ENCODE results near the gene LLPH.

LLPH gene

DNA sequence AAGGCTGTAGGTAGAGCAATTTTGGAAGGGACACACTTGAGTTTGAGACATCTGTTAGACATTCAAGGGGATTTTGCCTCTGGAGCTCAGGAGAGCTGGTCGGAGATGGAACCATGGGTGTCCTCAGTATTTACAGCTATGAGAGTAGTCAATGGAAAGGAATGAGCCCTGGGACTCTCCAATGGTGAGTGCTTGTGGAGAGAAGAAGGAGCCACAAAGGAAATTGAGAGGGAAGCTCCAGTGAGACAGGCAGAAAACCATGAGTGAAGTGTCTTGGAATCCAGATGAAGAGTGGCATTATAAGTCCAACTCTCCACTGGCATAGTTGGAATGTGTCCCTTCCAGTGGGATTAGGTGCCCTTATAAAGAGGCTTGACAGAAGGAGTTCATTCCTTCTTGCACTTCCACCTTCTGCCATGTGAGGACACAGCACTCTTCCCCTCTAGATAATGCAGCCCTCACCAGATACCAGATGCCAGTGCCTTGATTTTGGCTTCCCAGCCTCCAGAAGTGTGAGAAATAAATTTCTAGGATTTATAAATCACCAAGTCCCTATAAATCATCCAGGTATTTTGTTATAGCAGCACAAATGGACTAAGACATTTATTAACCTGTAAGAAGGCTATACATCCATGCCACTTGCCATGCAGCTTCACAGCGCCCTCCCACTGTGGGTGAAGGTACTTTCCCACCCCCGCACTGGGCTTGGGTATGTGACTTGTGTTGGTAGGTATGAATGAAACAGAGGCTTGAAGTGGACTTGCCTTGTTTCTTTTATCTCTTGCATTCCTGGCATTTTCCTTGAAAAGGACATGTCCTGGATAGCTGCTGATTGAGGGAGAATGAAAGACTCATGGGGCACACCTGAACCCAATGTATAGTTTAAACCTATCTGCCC, 27.3 kb downstream of the LLPH start:
- no peak overlapping the region for H3K4me3 ChIP-seq (ENCODE audit: low read depth, low read length)

DNA sequence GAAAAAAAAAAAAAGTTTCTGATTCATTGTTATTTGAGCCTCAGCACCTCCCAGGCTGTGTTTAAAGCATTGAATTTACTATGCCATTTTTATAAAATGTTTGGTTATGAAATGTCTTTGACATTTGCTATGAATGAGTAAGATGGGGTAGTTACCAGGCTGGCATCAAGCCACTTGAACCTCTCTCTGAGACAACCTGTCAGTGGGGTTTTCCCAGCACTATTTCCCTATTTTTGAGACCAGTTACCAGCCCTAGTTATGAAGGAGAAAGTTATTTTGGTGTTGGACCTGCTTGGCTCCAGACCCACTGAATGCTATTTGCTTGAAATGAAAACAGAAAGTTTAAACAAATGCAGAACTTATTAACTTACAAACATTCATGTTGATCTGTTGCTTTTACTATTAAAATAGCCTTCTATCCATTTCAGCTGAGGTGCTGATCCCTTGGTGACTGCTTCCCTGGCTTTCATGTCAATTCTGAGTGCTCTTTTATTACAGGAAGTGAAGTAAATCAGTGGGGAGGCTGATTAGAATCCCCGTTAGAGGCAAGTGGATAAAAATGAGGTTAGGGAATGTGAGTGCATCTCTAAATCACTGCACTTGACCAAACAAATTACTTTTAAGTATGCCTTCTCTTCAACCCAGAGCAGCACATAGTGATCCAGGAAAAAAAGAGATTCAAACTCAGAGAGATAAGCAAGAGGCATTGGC, 37.8 kb downstream of the LLPH start:
- H3K4me3 ChIP-seq (ENCODE audit: low read depth, low read length), result no peak overlapping the region

DNA sequence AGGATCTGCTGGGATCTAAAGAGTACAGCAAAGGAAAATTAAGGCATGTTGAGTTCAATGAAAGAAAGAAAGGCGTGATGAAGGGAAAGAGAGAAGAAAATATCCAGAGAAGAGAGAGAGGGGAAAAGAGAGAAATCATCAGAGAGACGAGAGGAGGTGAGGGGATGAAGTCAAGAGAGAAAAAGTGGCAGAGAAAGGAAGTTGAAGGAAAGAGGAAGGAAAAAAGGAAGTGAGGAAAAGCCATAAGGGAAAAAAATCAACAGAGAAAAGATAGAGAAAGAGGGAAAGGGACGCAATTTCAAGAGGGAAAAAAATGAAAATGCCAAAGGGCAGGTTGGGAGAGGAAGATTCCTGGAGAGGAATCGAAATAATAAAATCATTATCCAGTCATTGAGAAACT, 40.4 kb downstream of the LLPH start:
- no peak overlapping the region for H3K4me3 ChIP-seq (ENCODE audit: low read depth, low read length)

DNA sequence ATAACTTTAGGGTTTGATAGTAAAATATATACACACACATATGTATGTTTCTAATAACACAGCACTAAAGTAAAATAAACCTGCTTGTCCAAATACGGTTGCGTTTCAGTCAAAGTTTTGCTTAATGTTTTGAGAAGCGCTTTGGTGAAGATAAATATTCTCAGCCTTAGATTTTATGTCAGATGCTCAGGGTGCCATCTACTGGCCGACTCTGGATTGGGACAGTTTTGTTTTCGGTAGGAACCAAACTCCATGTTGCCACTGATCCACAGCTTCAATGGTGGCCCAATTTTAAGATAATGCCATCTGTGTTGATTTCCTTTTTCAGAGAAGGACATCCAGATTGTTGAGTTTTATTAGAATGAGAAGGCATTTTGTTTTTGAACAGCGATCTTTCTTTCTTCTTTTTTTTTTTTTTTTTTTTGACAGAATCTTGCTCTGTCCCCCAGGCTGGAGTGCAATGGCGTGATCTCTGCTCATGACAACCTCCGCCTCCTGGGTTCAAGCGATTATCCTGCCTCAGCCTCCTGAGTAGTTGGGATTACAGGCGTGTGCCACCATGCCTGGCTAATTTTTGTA, 43.1 kb downstream of the LLPH start:
- H3K4me3 ChIP-seq (ENCODE audit: low read depth, low read length), result no peak overlapping the region

DNA sequence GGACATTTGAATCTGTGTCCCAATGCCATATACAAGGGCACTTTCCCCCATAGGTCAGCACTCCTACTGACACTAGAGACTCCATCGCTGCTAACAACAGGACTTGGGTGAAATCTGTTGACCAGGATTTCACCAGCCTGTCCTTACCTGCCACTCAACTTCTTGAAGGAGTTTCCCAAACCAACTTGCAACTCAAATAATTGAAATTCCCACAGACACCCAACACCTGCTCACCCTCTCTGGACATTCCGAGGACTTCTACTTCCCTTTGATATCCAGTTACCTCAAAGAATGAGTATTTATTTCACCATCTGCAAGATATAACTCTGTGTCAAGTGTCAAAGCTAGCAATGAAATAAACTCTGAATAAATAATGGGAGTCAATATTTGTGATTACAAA, 44.6 kb downstream of the LLPH start:
- H3K4me3 ChIP-seq (ENCODE audit: low read depth, low read length), result no peak overlapping the region

DNA sequence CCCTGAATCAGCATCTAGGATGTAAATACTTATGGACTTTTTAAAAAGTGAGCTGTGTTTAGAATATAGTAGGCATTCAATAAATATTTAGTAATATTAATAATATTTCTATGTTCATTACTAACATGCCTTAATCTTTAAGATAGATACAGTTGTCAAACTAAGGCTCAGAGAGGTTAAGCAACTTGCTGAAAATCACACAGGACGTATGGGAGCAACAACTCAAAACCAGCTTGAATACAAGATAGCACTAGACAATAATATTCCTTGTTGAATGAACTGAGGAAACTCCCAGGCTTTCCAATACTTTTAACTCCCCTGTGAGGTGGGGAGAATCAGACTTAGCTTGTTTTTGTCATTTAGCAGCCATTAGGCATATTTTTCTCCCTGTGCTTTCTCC, 45.3 kb downstream of the LLPH start:
- no peak overlapping the region for H3K4me3 ChIP-seq (ENCODE audit: low read depth, low read length)

DNA sequence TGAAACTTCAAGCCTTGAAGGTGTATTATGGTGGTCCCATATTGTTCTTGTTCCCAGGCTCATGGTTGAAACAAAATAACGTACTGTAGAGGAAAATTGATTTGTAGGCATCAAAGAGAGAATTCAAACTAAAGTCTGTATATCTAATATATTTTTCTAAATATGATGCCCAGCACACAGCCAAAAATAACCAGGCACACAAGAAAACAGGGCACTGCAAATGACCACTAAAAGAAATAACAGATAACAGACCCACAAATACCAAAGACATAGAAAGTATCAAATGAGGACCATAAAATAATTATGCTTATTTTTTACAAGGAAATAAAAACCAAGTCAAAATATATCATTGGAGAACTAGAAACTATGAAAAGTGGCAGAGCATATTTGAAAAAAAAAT, 46.8 kb downstream of the LLPH start:
- H3K4me3 ChIP-seq (ENCODE audit: low read depth, low read length), result no peak overlapping the region

DNA sequence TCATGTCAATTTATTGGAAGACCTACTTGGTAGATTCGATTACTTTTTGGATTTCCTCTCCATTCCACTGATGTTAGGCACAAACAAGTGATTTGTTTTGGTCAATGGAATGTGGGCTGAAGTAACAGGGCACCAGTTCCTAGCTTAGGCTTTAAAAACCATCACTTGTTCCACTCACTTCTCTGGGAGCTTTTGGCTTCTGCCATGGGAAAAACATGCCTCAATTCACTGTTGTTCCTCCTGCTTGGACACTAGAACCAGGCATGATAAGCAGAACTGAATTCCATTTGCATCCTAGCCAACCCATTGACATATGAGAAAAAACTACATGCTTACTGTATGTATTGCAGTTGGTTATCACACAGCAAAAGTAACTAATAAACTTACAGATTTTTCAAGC, 47.8 kb downstream of the LLPH start:
- no peak overlapping the region for H3K4me3 ChIP-seq (ENCODE audit: low read depth, low read length)

DNA sequence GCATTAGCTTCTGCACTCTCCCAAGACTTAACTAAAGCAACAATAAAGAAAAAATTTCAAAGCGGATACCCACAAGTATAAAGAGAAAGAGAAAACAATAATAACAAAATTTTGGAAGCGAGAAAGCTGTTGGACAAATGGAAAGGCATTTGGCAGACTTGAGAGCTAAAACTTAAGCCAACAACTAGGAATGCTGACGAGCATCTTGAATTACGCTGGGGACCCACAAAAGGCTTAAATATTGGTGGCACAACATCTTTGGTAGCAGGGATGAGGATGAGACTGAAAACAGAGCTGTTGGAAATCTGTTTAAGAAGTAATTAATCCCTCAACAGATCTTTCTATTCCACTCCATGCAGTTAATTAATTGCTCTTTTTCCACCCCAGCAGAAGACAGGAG, 49.8 kb downstream of the LLPH start:
- no peak overlapping the region for H3K4me3 ChIP-seq (ENCODE audit: low read depth, low read length)

DNA sequence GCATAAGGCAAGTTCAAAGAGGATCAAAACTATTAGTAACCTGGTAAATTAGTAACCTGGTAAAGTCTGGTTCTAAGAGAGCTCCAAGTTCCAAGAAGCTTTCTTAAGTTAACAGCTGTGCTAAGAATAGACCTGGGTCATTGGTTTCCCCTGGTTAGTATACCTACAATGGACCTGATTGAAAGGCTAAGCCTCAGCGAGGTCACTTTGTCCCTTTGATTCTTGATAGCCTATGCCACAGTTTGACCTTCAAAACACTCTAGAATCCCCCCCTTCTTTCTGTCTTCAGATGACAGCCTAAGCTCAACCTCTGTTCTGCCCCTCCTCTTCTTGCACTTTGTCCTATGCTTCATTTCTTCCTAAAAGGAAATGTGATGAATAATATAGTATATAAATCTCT, 53.0 kb downstream of the LLPH start:
- no peak overlapping the region for H3K4me3 ChIP-seq (ENCODE audit: low read depth, low read length)

DNA sequence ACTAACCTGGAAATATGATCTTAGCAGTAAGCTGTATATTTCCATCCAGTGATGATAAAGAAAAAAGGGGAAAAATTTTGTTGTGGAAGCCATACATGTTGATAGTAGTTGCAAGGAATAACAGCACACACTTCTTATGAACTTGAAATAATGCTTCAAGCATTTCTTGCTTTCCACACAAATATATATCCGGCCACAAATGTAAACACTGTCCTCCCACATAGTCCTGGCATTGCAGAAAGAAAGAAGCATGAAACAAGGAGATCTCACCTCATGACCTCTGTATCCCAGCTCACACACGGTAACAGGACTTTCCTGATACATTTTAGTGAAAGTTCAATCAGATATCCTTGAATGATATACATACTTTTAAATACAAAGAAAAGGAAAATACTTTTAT, 56.0 kb downstream of the LLPH start:
- H3K4me3 ChIP-seq (ENCODE audit: low read depth, low read length), result no peak overlapping the region

DNA sequence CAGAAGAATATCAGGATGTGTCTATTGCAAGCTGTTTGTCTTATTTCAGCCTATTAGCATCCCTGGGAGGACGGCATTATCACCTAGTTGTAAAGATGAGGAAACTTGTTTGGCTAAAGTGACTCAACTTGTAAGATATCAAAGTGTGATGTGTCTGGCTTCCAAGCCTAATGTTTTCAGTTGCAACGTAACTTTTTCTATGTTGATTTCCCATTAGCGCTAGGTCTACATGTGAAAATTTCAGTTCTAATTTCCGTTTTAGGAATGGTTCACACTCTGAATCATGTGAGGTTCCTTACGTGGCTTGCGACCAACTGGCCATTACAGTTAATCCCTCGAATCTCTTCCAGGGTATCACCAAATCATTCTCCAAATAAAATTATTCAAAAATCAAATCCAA, 58.0 kb downstream of the LLPH start:
- no peak overlapping the region for H3K4me3 ChIP-seq (ENCODE audit: low read depth, low read length)

DNA sequence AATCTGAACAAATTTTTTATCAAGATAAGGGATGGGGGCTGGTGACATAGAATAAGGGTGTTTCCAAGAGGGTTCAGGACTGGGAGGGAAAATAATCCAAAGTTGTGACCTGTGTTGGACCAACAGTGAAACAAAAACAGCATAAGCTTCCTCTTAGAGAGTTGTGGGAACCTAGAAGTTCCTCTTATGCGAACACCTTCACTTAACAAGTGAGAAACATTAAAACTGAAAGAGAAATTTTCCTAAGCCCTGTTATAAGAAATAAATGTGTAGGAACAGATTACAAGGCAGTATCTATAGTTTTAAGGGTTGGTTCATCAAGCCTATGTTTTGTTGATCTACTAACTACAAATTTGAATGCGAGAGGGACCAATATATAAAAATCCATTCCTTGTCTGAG, 58.4 kb downstream of the LLPH start:
- no peak overlapping the region for H3K4me3 ChIP-seq (ENCODE audit: low read depth, low read length)

DNA sequence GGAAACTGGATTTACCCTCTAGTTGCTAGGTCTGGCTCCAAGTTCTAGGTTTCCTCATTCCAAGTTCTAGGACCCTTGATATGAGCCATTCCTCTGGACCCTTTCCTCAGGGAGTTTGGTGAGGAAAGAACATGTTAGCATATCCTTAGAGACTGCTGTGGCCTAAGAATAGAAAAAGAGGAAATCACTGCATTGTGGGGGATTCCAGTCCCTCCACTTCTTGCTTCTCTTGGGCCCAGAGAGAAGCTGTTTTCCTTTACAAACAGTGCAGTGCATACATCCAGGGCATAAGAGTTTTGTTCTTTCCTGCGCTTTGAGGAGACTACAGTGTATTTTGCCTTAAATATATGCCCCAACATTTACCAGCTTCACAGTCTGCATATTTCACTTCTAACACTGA, 59.0 kb downstream of the LLPH start:
- no peak overlapping the region for H3K4me3 ChIP-seq (ENCODE audit: low read depth, low read length)

DNA sequence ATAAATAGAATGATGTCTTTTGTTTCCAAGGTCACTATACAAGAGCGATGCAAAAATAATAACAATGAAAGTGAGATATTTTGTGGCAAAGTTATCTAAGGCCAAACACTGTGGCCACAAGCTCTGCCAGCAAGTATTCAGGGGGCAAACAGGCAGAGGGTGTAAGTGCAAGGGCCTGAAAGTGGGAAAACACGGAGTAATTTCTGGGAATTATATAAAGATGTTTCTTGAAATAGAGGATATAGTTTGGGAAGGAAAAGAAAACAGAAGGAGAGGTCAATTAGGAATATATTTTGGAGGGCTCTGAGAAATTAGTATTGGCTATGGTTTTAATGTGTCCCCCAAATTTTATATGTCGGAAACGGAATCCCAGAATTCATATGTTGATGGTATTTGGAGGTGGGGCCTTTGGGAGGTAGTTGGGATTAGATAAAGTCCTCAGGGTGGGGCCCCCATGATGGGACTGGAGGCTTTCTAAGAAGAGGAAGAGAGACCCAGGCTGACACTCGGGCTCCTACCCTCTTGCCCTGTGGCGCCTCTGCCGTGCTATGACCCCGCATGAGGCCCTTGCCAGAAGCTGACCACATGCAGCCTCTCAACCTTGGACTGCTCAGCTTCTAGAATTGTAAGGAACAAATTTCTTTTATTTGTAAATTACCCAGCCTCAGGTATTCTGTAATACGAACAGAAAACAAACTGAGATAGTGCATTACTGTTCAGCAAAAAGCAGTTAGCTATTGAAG, 60.0 kb downstream of the LLPH start:
- no peak overlapping the region for H3K4me3 ChIP-seq (ENCODE audit: low read depth, low read length)

DNA sequence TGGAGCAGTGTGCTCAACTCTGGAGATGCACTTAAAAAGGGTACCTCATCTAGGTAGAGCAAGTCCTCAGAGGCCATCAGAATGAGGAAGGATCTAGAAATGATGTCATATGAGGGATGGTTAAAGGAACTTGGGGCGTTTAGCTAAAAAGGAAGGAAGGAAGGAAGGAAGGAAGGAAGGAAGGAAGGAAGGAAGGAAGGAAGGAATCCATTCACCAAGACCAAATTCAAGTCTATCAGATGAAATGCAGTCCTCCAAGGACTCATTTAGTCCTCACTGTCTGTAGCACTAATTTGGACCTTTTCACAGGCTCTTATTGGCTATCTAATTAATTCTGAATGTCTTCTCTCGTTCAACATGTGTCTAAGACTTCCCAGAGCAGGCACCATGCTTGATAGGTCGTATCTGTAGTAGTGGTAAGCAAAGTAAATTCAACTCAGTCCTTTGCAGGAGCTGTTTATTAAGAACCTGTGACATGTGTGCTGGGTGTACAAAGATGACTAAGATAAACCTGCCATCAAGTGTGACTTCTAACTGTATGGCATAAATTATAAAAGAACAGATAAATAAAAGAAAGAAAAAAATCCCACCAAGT, 63.5 kb downstream of the LLPH start:
- no peak overlapping the region for H3K4me3 ChIP-seq (ENCODE audit: low read depth, low read length)

Data from iPS-11a (cell line).